H1 (cell line): ENCODE results near the gene ST6GALNAC3. TPM values are rescaled to one million over a fixed set of nuclear protein-coding genes. Genes with fewer than 3 reads are reported as not detected.

Experiments used
- CTCF ChIA-PET: fragments of 300-600 bp; sonication (Branson Sonifier 250); formaldehyde crosslinking; loops from one replicate; lab custom pipeline; 2021; ENCODE audit not compliant: partially characterized antibody; lab: Charles Lee
- POLR2A ChIA-PET: fragments of 300-600 bp; sonication (Branson Sonifier 250); formaldehyde crosslinking; loops from one replicate; lab custom pipeline; 2021; ENCODE audit warnings: inconsistent platforms; ENCODE audit not compliant: partially characterized antibody; lab: Charles Lee
- DNase-seq, 2 experiments: peaks; one replicate each; pipeline versions ENCODE4 v3.0.0 to v3.0.0-alpha.2; 2010 to 2022; ENCODE audit warnings: low spot score in 2 of 2, low read depth in 1 of 2, mixed read lengths in 1 of 2
- FAIRE-seq: peaks from 2 replicates; lab custom pipeline; 2011; peaks lifted over from hg19 to GRCh38; lab: Jason Lieb, UNC
- H2AFZ ChIP-seq: 2 replicates; pipeline ENCODE4 v1.8.1; 2012; ENCODE audit warnings: low read length, inconsistent platforms
- H2AK5ac ChIP-seq: 2 replicates; pipeline ENCODE4 v1.6.1; 2013; ENCODE audit warnings: low read depth, low read length
- H2BK120ac ChIP-seq: replicated peaks from 2 replicates; pipeline ENCODE3; 2013; ENCODE audit warnings: low read depth, low read length, inconsistent platforms
- H2BK12ac ChIP-seq: 2 replicates; pipeline ENCODE4 v1.6.1; 2013; ENCODE audit warnings: low read depth, low read length
- H2BK15ac ChIP-seq: 2 replicates; pipeline ENCODE4 v1.6.1; 2013; ENCODE audit warnings: low read length
- H2BK20ac ChIP-seq: 2 replicates; pipeline ENCODE4 v1.6.1; 2013; ENCODE audit warnings: low read length
- H2BK5ac ChIP-seq: 2 replicates; pipeline ENCODE4 v1.6.1; 2013; ENCODE audit warnings: low read depth, low read length
- H3K14ac ChIP-seq: 2 replicates; pipeline ENCODE4 v1.6.1; 2013; ENCODE audit warnings: inconsistent platforms; ENCODE audit not compliant: insufficient read length
- H3K18ac ChIP-seq: 2 replicates; pipeline ENCODE4 v1.6.1; 2013; ENCODE audit warnings: low read length; ENCODE audit errors: extremely low read depth
- H3K23ac ChIP-seq: 2 replicates; pipeline ENCODE4 v1.6.1; 2013; ENCODE audit warnings: inconsistent platforms; ENCODE audit not compliant: insufficient read length
- H3K23me2 ChIP-seq: 2 replicates; pipeline ENCODE4 v1.6.1; 2013; ENCODE audit warnings: low read depth, low read length
- H3K27ac ChIP-seq: 2 replicates; pipeline ENCODE4 v1.6.1; 2011; ENCODE audit warnings: low read depth, low read length, inconsistent platforms
- H3K27me3 ChIP-seq, 4 experiments: replicated peaks in 1 of 4; 1 replicate in 1 of 4; 2 replicates in 3 of 4; pipeline versions ENCODE4 v1.6.1 to v1.8.1; 2011 to 2013; ENCODE audit warnings: low read length in 3 of 4, mild to moderate bottlenecking in 3 of 4, inconsistent platforms in 2 of 4, mixed read lengths in 2 of 4, moderate library complexity in 1 of 4; ENCODE audit not compliant: control insufficient read depth in 3 of 4, insufficient read depth in 3 of 4; ENCODE audit errors: extremely low read depth in 1 of 4
- H3K36me3 ChIP-seq, 4 experiments: 2 replicates each; pipeline versions ENCODE4 v1.6.1 to v1.8.1; 2011 to 2013; ENCODE audit warnings: mild to moderate bottlenecking in 4 of 4, low read length in 3 of 4, moderate library complexity in 2 of 4, control low read depth in 1 of 4, inconsistent platforms in 1 of 4; ENCODE audit not compliant: insufficient read depth in 4 of 4, control insufficient read depth in 2 of 4
- H3K4ac ChIP-seq: replicated peaks from 2 replicates; pipeline ENCODE3; 2013; ENCODE audit warnings: low read length, low read depth, mixed read lengths, inconsistent platforms; ENCODE audit not compliant: insufficient read length
- H3K4me1 ChIP-seq, 4 experiments: replicated peaks in 1 of 4; 1 replicate in 1 of 4; 2 replicates in 3 of 4; pipeline versions ENCODE4 v1.6.1 to v1.8.1; 2011 to 2013; ENCODE audit warnings: low read length in 3 of 4, inconsistent platforms in 2 of 4, mixed read lengths in 1 of 4; ENCODE audit not compliant: insufficient read depth in 4 of 4, control insufficient read depth in 3 of 4
- H3K4me2 ChIP-seq, 2 experiments: 2 replicates each; pipeline versions ENCODE4 v1.6.1 to v1.8.1; 2011 to 2013; ENCODE audit warnings: low read depth in 2 of 2, low read length in 2 of 2, control low read depth in 1 of 2, inconsistent platforms in 1 of 2, mild to moderate bottlenecking in 1 of 2; ENCODE audit not compliant: insufficient read depth in 1 of 2
- H3K4me3 ChIP-seq, 4 experiments: fragments of 200-600, 300-600 bp in 1 of 4; sonication (generic), shearing (Covaris generic), sonication (Bioruptor Twin) in 1 of 4; 2 replicates each; pipeline versions ENCODE4 v1.5.1 to v1.8.1; 2011 to 2016; ENCODE audit warnings: low read length in 4 of 4, low read depth in 3 of 4, control low read depth in 2 of 4, inconsistent platforms in 2 of 4, mild to moderate bottlenecking in 2 of 4, mixed read lengths in 1 of 4, moderate library complexity in 1 of 4; ENCODE audit not compliant: insufficient read depth in 2 of 4; ENCODE audit errors: extremely low read depth in 1 of 4
- H3K56ac ChIP-seq: replicated peaks from 2 replicates; pipeline ENCODE3; 2013; ENCODE audit warnings: low read depth, mild to moderate bottlenecking, mixed read lengths, low read length, inconsistent platforms; ENCODE audit not compliant: insufficient read length
- H3K79me1 ChIP-seq: 2 replicates; pipeline ENCODE4 v1.6.1; 2013; ENCODE audit warnings: low read depth, low read length, control low read depth
- H3K79me2 ChIP-seq, 2 experiments: 2 replicates each; pipeline versions ENCODE4 v1.6.1 to v1.8.1; 2012 to 2013; ENCODE audit warnings: low read length in 2 of 2, mild to moderate bottlenecking in 2 of 2, inconsistent platforms in 1 of 2; ENCODE audit not compliant: insufficient read depth in 2 of 2, control insufficient read depth in 1 of 2
- H3K9ac ChIP-seq, 4 experiments: replicated peaks in 1 of 4; 1 replicate in 1 of 4; 2 replicates in 3 of 4; pipeline versions ENCODE4 v1.6.1 to v1.8.1; 2011 to 2013; ENCODE audit warnings: low read depth in 3 of 4, low read length in 3 of 4, control low read depth in 2 of 4, mild to moderate bottlenecking in 2 of 4, moderate library complexity in 2 of 4, inconsistent platforms in 1 of 4; ENCODE audit errors: extremely low read depth in 1 of 4
- H3K9me3 ChIP-seq, 2 experiments: 2 replicates each; pipeline versions ENCODE4 v1.6.1 to v1.8.1; 2012 to 2013; ENCODE audit warnings: mild to moderate bottlenecking in 2 of 2, moderate library complexity in 2 of 2, control low read depth in 1 of 2, inconsistent platforms in 1 of 2, low read depth in 1 of 2, low read length in 1 of 2, mixed read lengths in 1 of 2; ENCODE audit not compliant: insufficient read depth in 2 of 2
- H4K20me1 ChIP-seq, 2 experiments: replicated peaks in 1 of 2; 2 replicates each; pipeline versions ENCODE3 to v1.8.1; 2011 to 2013; ENCODE audit warnings: inconsistent platforms in 2 of 2, low read length in 2 of 2, mild to moderate bottlenecking in 1 of 2; ENCODE audit not compliant: insufficient read depth in 2 of 2, control insufficient read depth in 1 of 2
- H4K5ac ChIP-seq: 2 replicates; pipeline ENCODE4 v1.6.1; 2013; ENCODE audit warnings: low read length, low read depth, mixed read lengths, inconsistent platforms; ENCODE audit not compliant: insufficient read length
- H4K8ac ChIP-seq: 2 replicates; pipeline ENCODE4 v1.8.0; 2013; ENCODE audit warnings: mild to moderate bottlenecking, moderate library complexity, low read length, inconsistent platforms; ENCODE audit not compliant: insufficient read depth; ENCODE audit errors: extremely low read depth
- H4K91ac ChIP-seq: replicated peaks from 2 replicates; pipeline ENCODE3; 2013; ENCODE audit warnings: low read length, mixed read lengths, inconsistent platforms; ENCODE audit not compliant: insufficient read length
- FOSL1 ChIP-seq: IDR thresholded peaks from 2 replicates; pipeline ENCODE4 v1.6.1; 2011; ENCODE audit warnings: mild to moderate bottlenecking, low read depth, low read length, moderate library complexity; ENCODE audit not compliant: insufficient read depth
- JUN ChIP-seq: IDR thresholded peaks from 2 replicates; pipeline ENCODE4 v1.6.1; 2011; ENCODE audit warnings: low read depth, mild to moderate bottlenecking, improper control_type of control experiment, low read length
- JUND ChIP-seq: IDR thresholded peaks from 2 replicates; pipeline ENCODE4 v1.6.1; 2011; ENCODE audit warnings: mild to moderate bottlenecking, improper control_type of control experiment, low read length
- SIX5 ChIP-seq: IDR thresholded peaks from 2 replicates; pipeline ENCODE4 v1.6.1; 2011; ENCODE audit warnings: mild to moderate bottlenecking, low read depth, low read length
- TAF1 ChIP-seq: IDR thresholded peaks from 2 replicates; pipeline ENCODE4 v1.6.1; 2011; ENCODE audit warnings: mild to moderate bottlenecking, low read depth, low read length
- TEAD4 ChIP-seq: IDR thresholded peaks from 2 replicates; pipeline ENCODE4 v1.6.1; 2012; ENCODE audit warnings: low read depth, low read length, inconsistent platforms, mixed read lengths
- WGBS, 2 experiments: shearing (Covaris generic) in 1 of 2; methylation state at CpG; one replicate each; pipeline versions ENCODE4 v1.1.6 to v1.1.7; 2013 to 2015; ENCODE audit warnings: low lambda C conversion rate in 2 of 2, mixed read lengths in 2 of 2, inconsistent platforms in 1 of 2, low coverage in 1 of 2, missing lambda C conversion rate in 1 of 2; ENCODE audit not compliant: insufficient replicate concordance in 2 of 2, insufficient coverage in 1 of 2, insufficient read length in 1 of 2; ENCODE audit errors: extremely low coverage in 1 of 2, missing lambda C conversion rate in 1 of 2; 5-methylcytosine and 5-hydroxymethylcytosine counted together
- polyA plus RNA-seq, 7 experiments: library from polyadenylated mRNA; depleted of rRNA in 3 of 7; stranded (reverse) in 5 of 7; unstranded in 2 of 7; fragments of >200 nt in 5 of 7; fragments of 200-250 nt in 2 of 7; gene quantifications; 1 replicate in 5 of 7; 2 replicates in 1 of 7; 4 replicates in 1 of 7; pipeline versions ENCODE4 v1.2.1 to v1.2.3, GENCODE V29; 2011 to 2013; ENCODE audit warnings: missing spikeins in 2 of 7, mixed read lengths in 2 of 7
- total RNA-seq: library from RNA; stranded (reverse); fragmentation: NEBNext Ultra II Directional; extraction: Animal tissue kit (Norgen Biotek cat#: 25700); gene quantifications from 2 replicates; pipeline ENCODE4 v1.2.1, GENCODE V29; 2021
- TF ChIP-seq, protein P1 (sequence below): IDR thresholded peaks from 2 replicates; pipeline ENCODE4 v1.6.1; 2012; ENCODE audit warnings: inconsistent platforms
- TF ChIP-seq, protein P2 (sequence below): IDR thresholded peaks from 2 replicates; pipeline ENCODE4 v1.6.1; 2012; ENCODE audit warnings: low read length, inconsistent platforms

The ST6GALNAC3 gene
- total and polyA plus RNA-seq, 2 of the 8 experiments (the other 6 are each of a cell fraction or from before 2014, with no cell fraction given) = 4.9 to 19.0 TPM

DNA sequence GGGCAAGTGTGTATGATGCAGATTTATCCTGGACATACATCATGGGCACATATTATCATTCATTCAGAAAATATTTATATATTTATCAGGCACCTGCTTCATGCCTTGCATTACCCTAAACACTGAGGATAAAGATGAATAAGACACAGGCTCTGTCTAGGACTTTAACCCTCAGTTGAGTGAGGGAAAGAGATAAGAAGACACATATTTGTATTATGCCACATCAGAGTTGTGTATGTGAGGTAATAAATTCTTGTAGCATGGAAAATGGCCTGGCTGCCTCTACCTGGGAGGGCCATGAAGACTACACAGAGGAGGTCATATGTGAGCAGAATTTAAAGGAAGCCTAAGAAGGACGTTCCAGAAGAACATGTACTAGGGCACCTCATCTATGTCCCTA, 516.9 kb downstream of the ST6GALNAC3 start:
- H3K14ac ChIP-seq = no peak overlapping the region
- CTCF ChIA-PET = no interaction called here
- no peak for DNase-seq

More for the DNA sequence above, 516.9 kb downstream of the ST6GALNAC3 start:
- no peak overlapping the region for H3K23ac ChIP-seq
- no peak overlapping the region for H3K9ac ChIP-seq
- H4K5ac ChIP-seq = no peak overlapping the region
- H2BK20ac ChIP-seq = no peak overlapping the region
- no peak overlapping the region for H2BK120ac ChIP-seq
- TF ChIP-seq JUN (no peak), SIX5 (no peak), JUND (no peak), TAF1 (no peak), FOSL1 (no peak), TEAD4 (no peak)
- TF ChIP-seq, protein P1, sequence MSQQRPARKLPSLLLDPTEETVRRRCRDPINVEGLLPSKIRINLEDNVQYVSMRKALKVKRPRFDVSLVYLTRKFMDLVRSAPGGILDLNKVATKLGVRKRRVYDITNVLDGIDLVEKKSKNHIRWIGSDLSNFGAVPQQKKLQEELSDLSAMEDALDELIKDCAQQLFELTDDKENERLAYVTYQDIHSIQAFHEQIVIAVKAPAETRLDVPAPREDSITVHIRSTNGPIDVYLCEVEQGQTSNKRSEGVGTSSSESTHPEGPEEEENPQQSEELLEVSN = no peak
- TF ChIP-seq, protein P2, sequence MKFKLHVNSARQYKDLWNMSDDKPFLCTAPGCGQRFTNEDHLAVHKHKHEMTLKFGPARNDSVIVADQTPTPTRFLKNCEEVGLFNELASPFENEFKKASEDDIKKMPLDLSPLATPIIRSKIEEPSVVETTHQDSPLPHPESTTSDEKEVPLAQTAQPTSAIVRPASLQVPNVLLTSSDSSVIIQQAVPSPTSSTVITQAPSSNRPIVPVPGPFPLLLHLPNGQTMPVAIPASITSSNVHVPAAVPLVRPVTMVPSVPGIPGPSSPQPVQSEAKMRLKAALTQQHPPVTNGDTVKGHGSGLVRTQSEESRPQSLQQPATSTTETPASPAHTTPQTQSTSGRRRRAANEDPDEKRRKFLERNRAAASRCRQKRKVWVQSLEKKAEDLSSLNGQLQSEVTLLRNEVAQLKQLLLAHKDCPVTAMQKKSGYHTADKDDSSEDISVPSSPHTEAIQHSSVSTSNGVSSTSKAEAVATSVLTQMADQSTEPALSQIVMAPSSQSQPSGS = no peak
- no peak for FAIRE-seq
- H2BK12ac ChIP-seq = no peak overlapping the region
- no peak overlapping the region for H3K4me2 ChIP-seq
- H3K4me3 ChIP-seq = no peak overlapping the region
- H4K91ac ChIP-seq = no peak overlapping the region
- H4K20me1 ChIP-seq = no peaks in the 10 kb centered on the region
- peaks cover 7 to 10% of the 10 kb centered on the region in 2 experiments; a peak in 2 of 4 replicates for H3K9me3 ChIP-seq
- H3K27me3 ChIP-seq = no peaks in the 10 kb centered on the region
- POLR2A ChIA-PET = no interaction called here
- no peak overlapping the region for H2BK15ac ChIP-seq
- no peak overlapping the region for H2AK5ac ChIP-seq
- no peaks in the 10 kb centered on the region for H3K36me3 ChIP-seq
- no peak overlapping the region for H4K8ac ChIP-seq
- WGBS, 2 experiments = 94% methylated on average over 1 of the region's 1 CpG; no CpG with 5 or more reads in 1 of the 2 experiments
- no peaks in the 10 kb centered on the region for H3K79me1 ChIP-seq
- H3K4me1 ChIP-seq = no peaks in the 10 kb centered on the region
- no peaks in the 10 kb centered on the region for H3K79me2 ChIP-seq
- H3K56ac ChIP-seq = no peak overlapping the region
- no peak overlapping the region for H3K18ac ChIP-seq
- H2AFZ ChIP-seq = no peak overlapping the region
- H2BK5ac ChIP-seq = no peak overlapping the region
- H3K4ac ChIP-seq = no peak overlapping the region
- no peaks in the 10 kb centered on the region for H3K23me2 ChIP-seq
- no peak overlapping the region for H3K27ac ChIP-seq
